GM19099 (cell line): ENCODE data around the gene GJA4.

Source experiments
- POLR2A ChIP-seq: IDR thresholded peaks from 3 replicates; pipeline ENCODE4 v1.6.1; 2011; ENCODE audit warnings: low read depth; ENCODE audit not compliant: insufficient read length; ENCODE audit errors: extremely low read depth

The GJA4 gene

GRCh38 chr1:34792868-34793727, at the start of gene GJA4:
GJA4 (plus strand) TSS chr1:34792999; CDS start chr1:34794214, 1,215 bp downstream.
- TF ChIP-seq POLR2A = no peak

GRCh38 chr1:34743775-34744174, 49.0 kb upstream of the GJA4 start:
- TF ChIP-seq POLR2A = no peak

DNA sequence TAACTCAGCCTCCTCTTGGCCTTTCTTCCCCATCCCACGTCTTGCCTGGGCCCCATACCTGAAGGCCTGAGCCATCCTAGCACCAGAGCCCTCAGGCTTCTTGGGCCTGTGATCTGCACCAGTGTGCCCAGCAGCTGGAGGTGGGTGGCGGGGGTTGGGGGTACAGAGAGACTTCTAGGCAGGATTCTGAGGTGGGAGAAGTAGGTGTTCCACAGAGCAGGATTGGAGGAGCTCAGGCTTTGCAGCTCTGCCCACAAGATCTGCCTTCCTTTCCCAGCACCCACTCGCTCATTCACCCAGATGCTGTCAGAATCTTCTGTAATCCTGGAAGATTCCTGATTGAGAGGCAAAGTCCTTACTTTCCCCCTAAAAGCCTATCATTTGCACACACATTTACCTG, 47.9 kb upstream of the GJA4 start:
- TF ChIP-seq POLR2A = no peak

DNA sequence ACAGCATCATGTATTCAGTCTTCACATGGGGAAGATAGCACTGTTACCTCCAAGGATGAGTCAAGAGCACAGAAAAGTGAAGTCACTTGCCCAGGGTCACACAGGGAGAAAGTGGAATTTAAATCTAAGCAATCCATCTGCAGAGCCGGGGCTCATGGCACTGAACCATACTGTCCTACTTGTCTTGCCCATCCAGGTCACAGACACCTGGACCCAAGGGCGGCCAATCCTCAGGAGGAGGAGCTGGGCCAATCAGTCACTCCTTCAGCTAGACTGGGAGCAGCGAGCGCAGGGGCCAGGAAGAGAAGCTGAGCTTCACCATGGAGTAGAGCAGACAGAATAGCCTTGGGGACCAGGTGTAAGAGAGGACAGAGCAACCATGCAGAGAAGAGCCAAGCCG, 47.1 kb upstream of the GJA4 start:
- no peak for TF ChIP-seq POLR2A

DNA sequence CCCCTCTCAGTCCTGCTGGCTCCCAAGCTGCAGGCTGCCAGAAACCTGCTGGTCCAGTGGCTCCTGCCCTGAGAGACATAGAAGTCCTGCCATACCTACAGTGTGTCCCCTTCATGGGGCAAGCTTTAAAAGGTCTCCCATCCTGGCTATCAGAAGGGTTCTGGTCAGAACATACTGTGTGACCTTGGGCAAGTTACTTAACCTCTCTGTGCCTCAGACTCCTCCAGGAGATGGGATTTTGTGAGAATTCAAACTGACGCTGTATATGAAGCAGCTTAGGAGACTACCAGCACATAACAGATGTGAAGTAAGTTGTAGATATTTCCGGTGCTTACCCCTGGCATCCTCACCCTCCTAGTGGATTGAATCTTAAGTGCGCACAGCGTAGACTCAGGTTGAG, 46.7 kb upstream of the GJA4 start:
- no peak for TF ChIP-seq POLR2A

- no peak for TF ChIP-seq POLR2A
Measured at GRCh38 chr1:34746785-34747637, 45.8 kb upstream of the GJA4 start.

- TF ChIP-seq POLR2A = no peak
Measured at GRCh38 chr1:34747638-34747941, 45.2 kb upstream of the GJA4 start.

DNA sequence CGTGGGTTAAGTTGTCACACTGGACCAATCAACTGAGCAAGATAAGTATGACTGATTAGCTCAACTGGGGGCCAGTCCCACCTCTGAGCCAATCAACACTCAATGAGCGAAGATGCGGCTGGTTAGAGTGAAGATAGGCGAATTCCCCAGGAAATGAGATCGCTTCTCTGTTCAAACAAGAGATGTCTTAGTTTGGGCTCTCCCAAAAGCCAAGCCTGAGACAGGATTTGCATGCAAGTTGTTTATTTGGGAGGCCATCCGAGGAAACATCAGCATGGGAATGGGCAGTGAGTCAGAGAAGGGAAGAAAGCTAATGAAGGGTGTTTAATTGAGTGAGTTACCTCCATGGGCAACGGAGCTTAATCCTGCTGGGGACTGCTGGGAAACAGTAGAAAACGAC, 42.8 kb upstream of the GJA4 start:
- TF ChIP-seq POLR2A = no peak

- TF ChIP-seq POLR2A = no peak
Measured at GRCh38 chr1:34750610-34751009, 42.2 kb upstream of the GJA4 start.

- no peak for TF ChIP-seq POLR2A
Measured at GRCh38 chr1:34753163-34753562, 39.6 kb upstream of the GJA4 start.

DNA sequence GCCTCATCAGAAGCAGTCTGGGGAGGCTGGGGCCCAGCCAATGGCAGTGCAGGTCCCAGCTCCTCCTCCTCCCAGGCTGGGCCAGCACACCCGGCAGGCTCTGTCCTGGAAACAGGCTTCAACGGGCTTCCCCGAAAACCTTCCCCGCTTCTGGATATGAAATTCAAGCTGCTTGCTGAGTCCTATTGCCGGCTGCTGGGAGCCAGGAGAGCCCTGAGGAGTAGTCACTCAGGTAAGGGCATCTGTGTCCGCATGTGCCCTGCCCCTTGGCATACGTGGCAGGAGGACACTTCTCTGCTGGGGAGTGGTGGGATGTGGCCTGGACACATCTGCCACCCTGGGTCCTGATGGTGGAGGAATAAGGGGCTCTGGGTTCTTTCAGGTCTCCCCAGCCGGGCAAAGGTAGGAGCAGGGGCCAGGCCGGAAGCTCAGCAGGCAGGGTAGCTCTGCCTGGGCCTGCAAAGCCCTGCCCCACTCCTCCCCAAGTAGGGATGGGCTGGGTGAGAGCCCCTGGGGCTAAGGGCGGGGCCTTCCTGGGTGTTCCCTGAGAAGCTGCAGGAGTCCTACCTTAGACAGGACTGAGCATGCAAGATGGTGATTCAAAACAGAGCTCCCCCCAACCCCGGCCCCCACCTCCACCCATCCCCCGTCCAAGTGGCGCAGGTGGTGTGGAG, 37.7 kb upstream of the GJA4 start, which contains the start of gene GJB5:
GJB5 (plus strand) TSS at position 84 of the 674 bp plus-strand sequence. CDS start 2,284 bp downstream, outside the sequence.
- no peak for TF ChIP-seq POLR2A

DNA sequence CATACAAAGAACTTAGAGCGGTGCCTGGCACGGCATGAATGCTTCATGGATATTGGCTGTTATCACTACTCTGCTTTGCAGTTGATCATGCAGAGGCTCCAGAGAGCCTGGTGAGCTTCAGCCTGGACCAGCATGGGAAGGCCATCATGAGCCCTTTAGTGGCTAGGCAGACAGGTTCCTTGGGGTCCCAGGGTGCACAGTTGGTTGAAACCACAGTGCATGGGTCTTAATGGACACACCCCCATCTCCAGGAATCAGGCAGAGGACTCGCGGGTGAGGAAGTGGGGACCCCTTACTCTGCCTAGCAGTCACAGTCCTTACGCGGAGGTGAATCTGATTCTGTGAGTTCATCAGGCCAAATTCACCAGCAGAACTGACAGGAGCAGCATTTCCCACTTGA, 36.8 kb upstream of the GJA4 start:
- TF ChIP-seq POLR2A = no peak

DNA sequence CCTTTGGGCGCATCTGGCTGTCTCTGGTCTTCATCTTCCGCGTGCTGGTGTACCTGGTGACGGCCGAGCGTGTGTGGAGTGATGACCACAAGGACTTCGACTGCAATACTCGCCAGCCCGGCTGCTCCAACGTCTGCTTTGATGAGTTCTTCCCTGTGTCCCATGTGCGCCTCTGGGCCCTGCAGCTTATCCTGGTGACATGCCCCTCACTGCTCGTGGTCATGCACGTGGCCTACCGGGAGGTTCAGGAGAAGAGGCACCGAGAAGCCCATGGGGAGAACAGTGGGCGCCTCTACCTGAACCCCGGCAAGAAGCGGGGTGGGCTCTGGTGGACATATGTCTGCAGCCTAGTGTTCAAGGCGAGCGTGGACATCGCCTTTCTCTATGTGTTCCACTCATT, 35.4 kb upstream of the GJA4 start:
- no peak for TF ChIP-seq POLR2A

DNA sequence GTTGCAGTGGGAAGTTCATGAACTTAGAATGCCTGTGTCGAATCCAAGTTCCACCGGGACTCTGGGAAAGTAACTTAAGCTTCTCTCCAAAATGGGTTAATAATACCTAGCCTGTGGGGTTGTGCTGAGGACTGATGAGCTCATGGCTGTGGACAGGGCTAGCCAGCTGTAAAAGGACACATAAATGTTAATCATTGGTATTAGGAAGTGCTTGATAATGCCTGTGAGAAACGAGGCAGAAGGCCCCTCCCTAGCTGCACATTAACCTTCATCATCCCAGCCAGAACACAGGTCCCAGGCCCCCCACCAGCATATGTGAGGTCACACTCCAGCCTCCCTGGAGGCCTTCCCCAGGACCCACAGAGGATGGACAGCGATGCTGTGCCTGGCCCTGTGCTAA, 34.0 kb upstream of the GJA4 start:
- no peak for TF ChIP-seq POLR2A
